Measurements from ENCODE around the gene ITPR1.

DNA sequence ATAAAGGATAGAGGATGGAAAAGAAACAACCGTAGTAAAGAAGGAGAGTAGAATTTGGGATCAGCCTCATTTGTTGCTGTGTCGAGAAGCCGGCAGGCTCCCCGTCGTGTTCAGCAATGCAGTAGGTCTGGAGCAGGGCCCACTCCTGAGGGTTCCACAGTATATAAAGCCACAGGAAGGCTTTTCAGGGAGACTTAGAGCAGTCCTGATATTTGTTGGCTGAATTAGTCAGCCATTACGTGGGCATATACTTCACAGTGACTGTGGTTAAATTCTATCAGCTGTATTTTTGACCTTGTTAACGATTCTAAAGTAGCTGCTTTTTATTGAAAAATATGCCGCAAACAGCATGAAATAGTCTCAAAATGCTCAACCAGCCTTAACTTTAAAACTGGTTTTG, 149.5 kb downstream of the ITPR1 start:
- no peak for TF ChIP-seq POU6F1 (CRISPR knock-in tag; IDR thresholded peaks at IDR 0.05; ENCODE audit: borderline replicate concordance, low read depth)
- TF ChIP-seq, protein P1, sequence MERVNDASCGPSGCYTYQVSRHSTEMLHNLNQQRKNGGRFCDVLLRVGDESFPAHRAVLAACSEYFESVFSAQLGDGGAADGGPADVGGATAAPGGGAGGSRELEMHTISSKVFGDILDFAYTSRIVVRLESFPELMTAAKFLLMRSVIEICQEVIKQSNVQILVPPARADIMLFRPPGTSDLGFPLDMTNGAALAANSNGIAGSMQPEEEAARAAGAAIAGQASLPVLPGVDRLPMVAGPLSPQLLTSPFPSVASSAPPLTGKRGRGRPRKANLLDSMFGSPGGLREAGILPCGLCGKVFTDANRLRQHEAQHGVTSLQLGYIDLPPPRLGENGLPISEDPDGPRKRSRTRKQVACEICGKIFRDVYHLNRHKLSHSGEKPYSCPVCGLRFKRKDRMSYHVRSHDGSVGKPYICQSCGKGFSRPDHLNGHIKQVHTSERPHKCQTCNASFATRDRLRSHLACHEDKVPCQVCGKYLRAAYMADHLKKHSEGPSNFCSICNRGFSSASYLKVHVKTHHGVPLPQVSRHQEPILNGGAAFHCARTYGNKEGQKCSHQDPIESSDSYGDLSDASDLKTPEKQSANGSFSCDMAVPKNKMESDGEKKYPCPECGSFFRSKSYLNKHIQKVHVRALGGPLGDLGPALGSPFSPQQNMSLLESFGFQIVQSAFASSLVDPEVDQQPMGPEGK (CRISPR knock-in tag; IDR thresholded peaks at IDR 0.05; ENCODE audit: borderline replicate concordance) = no peak

Data from SK-N-SH treated with all-trans-retinoic acid at 6 μM for 48 hours (cell line).